Stimulated activated memory B cell treated with anti-CD40 and anti-IgM and Interleukin-4, amounts not matched to agents 10 μg/mL and 1 μg/mL and 100 μg/mL, for 72 hours (primary cell): ENCODE data around the gene ATP4B.

Source experiments
- ATAC-seq: fragments of 150-1000 bp; cut with Tn5 transposase; 2 replicates; pipeline ENCODE4 v1.10.0; 2021
- H3K27ac Mint-ChIP-seq: one replicate; pipeline ENCODE4 v1.8.0; 2022; ENCODE audit warnings: mild to moderate bottlenecking, mixed read lengths
- H3K27me3 Mint-ChIP-seq: one replicate; pipeline ENCODE4 v1.8.0; 2022; ENCODE audit warnings: mixed read lengths
- H3K36me3 Mint-ChIP-seq: one replicate; pipeline ENCODE4 v1.8.0; 2022; ENCODE audit warnings: mixed read lengths
- H3K4me1 Mint-ChIP-seq: one replicate; pipeline ENCODE4 v1.8.0; 2022; ENCODE audit warnings: mixed read lengths
- H3K4me3 Mint-ChIP-seq: one replicate; pipeline ENCODE4 v1.8.0; 2022; ENCODE audit warnings: mild to moderate bottlenecking, moderate library complexity, mixed read lengths
- H3K9me3 Mint-ChIP-seq: one replicate; pipeline ENCODE4 v1.8.0; 2022; ENCODE audit warnings: mixed read lengths

Gene ATP4B

DNA sequence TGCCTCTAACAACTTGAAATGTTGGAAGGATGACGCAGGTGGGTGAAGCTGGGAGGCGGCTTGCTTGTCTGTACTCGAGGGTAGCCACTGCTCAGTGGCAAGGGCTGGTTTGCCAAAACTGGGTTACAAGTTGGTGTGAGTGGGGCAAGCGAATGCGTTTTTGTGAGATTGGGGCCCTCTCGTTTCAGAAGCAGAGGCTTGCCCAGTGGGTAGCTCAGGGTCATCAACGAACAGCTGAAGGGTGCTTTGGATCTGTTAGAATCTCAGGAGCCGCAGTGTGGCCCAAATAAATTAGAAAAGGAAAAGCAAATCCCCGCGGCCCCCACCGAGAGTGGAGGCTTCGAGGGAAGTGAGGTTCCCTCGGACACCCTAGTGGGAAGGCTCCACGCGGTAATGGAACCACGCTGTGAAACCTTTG is 7.3 kb downstream of the ATP4B start:
- no peaks in the 10 kb centered on the region for H3K27me3 Mint-ChIP-seq
- H3K9me3 Mint-ChIP-seq = no peaks in the 10 kb centered on the region
- peaks cover 24% of the 10 kb centered on the region for H3K36me3 Mint-ChIP-seq
- no peak overlapping the region for H3K27ac Mint-ChIP-seq
- ATAC-seq = no peak
- H3K4me1 Mint-ChIP-seq = peaks cover 10% of the 10 kb centered on the region
- H3K4me3 Mint-ChIP-seq = no peak overlapping the region

DNA sequence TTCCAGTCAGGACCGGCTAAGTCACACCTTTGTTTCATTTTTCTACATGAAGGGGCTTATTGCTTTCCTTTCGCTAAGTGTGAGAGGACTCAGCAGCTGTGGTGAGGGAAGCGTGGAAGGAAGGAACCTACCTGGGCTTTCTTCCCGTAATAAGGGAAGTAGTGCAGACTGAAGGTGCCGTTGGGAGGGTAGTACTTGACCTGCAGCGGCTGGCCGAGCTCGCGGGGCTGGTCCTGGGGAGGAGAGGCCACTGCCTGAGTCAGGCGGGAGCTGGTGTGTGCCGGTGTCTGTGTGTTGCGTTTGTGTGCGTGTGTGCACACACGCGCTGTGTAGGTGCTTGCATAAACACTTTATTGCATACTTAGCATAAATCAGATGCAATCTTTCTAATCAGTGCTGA is 7.7 kb downstream of the ATP4B start:
- peaks cover 10% of the 10 kb centered on the region for H3K4me1 Mint-ChIP-seq
- H3K4me3 Mint-ChIP-seq = no peak overlapping the region
- H3K27me3 Mint-ChIP-seq = no peaks in the 10 kb centered on the region

DNA sequence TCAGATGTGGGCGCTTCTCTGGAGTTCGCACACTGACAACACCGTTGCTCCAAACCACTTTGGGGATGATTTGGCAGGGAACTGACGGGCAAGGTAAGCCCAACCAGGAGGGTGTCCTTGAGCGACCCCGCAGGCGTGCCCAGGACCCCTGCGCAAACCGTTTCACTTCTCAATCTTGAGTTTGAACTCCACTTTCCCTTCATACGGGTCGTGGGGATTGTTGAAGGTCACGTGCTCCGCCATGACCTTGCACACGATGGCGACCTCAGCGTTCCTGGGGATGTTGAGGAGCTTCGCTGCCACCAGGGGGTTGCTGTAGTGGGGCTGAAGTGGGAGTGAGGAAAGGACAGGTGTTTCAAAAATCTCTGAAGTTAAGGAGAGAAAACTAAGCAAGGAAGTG is 8.8 kb downstream of the ATP4B start:
- Mint-ChIP-seq H3K27me3 (no peaks in the 10 kb centered on the region), H3K27ac (no peak overlapping the region), H3K4me1 (peaks cover 10% of the 10 kb centered on the region), H3K4me3 (no peak overlapping the region), H3K9me3 (no peaks in the 10 kb centered on the region), H3K36me3 (peaks cover 24% of the 10 kb centered on the region)
- no peak for ATAC-seq

More for the DNA sequence above, 7.7 kb downstream of the ATP4B start:
- ATAC-seq = no peak
- peaks cover 24% of the 10 kb centered on the region for H3K36me3 Mint-ChIP-seq
- H3K27ac Mint-ChIP-seq = no peak overlapping the region
- H3K9me3 Mint-ChIP-seq = no peaks in the 10 kb centered on the region

DNA sequence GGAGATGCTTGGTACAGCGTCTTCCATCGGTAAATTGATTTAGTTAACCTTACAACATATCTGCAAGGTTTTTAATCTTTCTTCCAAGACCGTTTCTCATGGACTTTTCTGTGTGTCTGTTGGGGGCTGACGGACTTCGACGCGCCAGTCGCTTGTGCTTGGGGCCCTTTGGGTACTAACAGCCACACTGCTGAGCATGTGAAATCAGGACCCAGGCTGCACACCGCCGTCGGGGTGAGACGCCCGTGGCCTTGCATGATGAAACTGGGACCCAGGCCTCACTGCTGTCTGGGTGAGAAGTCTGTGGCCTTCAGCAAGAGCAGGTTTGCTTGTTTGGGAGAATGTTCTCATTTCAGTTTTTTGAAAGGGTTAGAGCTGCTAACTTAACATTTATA is 9.8 kb downstream of the ATP4B start:
- Mint-ChIP-seq H3K4me1 (peaks cover 13% of the 10 kb centered on the region), H3K4me3 (no peak overlapping the region), H3K36me3 (peaks cover 24% of the 10 kb centered on the region), H3K9me3 (no peaks in the 10 kb centered on the region), H3K27me3 (no peaks in the 10 kb centered on the region), H3K27ac (no peak overlapping the region)
- ATAC-seq = no peak

DNA sequence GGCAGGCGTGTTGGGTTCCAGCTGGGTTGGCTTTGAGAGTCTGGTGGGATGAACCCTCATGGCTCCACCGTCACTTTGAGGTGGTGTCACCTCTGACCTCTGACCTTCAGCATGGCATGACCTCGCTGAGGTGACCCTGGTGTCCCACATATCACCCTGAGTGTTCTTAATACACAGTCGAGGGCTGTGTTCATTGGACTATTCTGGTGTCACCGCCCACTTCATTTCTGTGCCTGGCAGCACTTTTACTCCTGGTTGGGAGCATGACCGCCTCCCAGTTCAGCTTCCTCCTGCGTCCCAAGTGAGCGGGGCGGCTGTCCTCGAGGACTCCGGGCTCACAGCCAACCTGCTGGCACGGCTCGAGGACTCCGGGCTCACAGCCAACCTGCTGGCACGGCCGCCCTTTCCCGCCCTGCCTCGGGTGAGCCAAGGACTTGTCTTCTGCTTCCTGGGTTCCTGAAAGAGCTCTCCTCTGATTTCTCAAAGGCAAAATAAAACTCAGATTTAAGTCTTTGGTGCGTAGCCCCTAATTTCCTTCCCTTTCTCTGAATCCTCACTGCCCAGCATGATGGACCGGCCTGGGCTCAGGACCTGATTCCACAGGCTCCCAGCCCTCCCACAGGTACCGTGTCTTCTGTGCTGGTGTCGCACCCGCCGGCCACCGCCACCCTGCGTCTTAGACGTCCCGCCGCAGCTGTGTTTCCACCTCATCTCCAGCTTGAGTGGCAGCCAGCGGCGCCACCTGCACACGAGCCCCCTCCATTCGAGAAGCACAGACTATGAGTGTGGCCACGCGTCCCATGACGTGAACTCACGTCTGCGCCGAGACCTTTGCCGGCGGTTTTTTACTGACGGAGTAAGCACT is 10.4 kb downstream of the ATP4B start:
- no peaks in the 10 kb centered on the region for H3K27me3 Mint-ChIP-seq
- no peak overlapping the region for H3K27ac Mint-ChIP-seq
- peaks cover 19% of the 10 kb centered on the region for H3K4me1 Mint-ChIP-seq
- no peak for ATAC-seq
- no peaks in the 10 kb centered on the region for H3K9me3 Mint-ChIP-seq
- no peak overlapping the region for H3K4me3 Mint-ChIP-seq
- peaks cover 27% of the 10 kb centered on the region for H3K36me3 Mint-ChIP-seq

DNA sequence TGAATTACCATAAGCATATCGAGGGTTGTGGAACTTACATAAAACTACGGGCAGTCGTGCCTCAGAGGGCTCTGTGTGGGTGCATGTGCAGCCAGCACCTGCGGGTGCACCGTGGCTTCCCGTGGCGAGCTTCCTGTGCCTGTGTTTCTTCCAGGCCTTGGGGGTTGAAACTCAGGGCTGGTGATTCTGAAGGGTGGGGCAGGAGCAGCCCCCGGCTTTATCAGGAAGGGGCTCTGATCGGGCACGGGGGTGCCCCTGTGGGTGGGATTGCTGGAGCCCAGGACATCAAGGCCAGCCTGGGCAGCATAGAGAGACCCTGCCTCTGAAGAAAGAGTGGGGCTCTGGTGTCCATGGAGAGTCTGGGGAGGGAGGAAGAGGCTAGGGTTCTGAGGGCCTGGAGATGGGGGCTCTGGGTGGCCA is 11.1 kb downstream of the ATP4B start:
- Mint-ChIP-seq H3K27ac (no peak overlapping the region), H3K36me3 (peaks cover 34% of the 10 kb centered on the region), H3K9me3 (no peaks in the 10 kb centered on the region), H3K4me3 (no peak overlapping the region), H3K27me3 (no peaks in the 10 kb centered on the region), H3K4me1 (peaks cover 23% of the 10 kb centered on the region)
- no peak for ATAC-seq

DNA sequence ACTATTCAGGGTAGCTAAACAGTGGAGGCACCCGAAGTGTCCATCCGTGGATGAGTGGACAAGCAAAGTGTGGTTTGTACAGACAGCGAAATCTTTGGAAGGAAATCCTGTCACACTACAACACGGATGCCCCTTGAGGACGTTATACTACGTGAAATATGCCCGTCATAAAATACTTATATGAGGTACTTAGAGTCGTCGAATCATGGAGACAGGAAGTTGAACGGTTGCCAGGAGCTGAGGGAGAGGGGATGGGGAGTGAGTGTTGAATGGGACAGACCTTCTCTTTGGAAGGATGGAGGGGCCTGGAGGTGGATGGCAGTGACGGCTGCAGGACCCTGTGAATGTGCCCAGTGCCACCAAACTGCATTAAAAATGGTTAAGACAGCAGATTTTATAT is 11.6 kb downstream of the ATP4B start:
- Mint-ChIP-seq H3K4me1 (peaks cover 23% of the 10 kb centered on the region), H3K4me3 (no peak overlapping the region), H3K27me3 (no peaks in the 10 kb centered on the region), H3K9me3 (no peaks in the 10 kb centered on the region), H3K27ac (no peak overlapping the region), H3K36me3 (peaks cover 39% of the 10 kb centered on the region)
- ATAC-seq = no peak

DNA sequence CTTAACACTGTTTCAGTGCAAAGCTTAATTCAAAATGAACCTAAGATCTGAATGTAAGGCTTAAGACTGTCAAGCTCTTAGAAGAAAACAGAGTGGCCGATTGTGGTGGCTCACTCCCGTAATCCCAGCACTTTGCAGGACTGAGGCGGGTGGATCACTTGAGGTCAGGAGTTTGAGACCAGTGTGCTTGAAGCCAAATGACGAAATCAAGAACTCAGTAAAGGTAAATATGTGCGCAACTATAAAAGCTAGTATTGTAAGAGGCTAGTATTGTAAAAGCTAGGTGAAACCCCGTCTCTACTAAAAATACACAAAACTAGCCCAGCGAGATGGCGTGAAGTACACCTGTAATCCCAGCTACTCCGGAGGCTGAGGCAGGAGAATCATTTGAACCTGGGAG is 12.7 kb downstream of the ATP4B start:
- no peak overlapping the region for H3K27ac Mint-ChIP-seq
- H3K36me3 Mint-ChIP-seq = peaks cover 49% of the 10 kb centered on the region
- H3K9me3 Mint-ChIP-seq = no peaks in the 10 kb centered on the region
- H3K27me3 Mint-ChIP-seq = no peaks in the 10 kb centered on the region
- H3K4me1 Mint-ChIP-seq = peaks cover 23% of the 10 kb centered on the region
- no peak overlapping the region for H3K4me3 Mint-ChIP-seq
- no peak for ATAC-seq

DNA sequence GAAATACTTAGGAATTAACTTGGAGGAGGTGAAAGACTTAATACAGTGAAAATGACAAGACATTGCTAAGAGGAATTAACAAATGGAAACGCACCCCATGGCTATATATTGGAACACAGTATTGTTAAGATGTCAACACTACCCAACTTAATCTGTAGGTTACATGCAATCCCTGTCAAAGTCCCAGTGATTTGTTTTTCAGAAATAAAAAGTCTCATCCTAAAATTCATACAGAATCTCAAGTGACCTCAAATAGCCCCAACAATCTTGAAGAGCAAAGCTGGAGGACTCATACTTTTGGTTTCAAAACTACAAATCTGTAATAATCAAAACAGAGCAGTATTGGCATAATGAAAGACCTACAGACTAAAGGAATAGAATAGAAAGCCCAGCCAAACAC is 13.2 kb downstream of the ATP4B start:
- Mint-ChIP-seq H3K9me3 (no peaks in the 10 kb centered on the region), H3K4me1 (peaks cover 23% of the 10 kb centered on the region), H3K36me3 (peaks cover 49% of the 10 kb centered on the region), H3K4me3 (no peak overlapping the region), H3K27me3 (no peaks in the 10 kb centered on the region), H3K27ac (no peak overlapping the region)
- no peak for ATAC-seq

DNA sequence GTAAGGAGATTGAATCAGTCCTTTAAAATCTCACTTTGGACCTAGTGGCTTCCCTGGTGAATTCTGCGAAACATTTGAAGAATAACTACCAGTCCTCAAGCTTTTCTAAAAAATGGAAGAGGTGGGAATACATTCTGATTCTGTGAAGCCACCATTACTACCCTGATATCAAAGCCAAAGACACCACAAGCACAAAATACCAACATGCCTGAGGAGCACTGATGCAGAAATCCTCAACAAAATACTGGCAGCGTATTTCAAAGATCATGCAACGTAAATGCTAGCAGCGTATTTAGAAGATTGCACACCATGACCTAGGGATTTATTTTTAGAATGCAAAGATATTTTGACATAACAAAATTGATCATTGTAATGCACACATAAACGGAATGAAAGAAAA is 14.4 kb downstream of the ATP4B start:
- ATAC-seq = no peak
- no peak overlapping the region for H3K4me3 Mint-ChIP-seq
- H3K36me3 Mint-ChIP-seq = peaks cover 58% of the 10 kb centered on the region
- H3K9me3 Mint-ChIP-seq = no peaks in the 10 kb centered on the region
- peaks cover 23% of the 10 kb centered on the region for H3K4me1 Mint-ChIP-seq
- no peaks in the 10 kb centered on the region for H3K27me3 Mint-ChIP-seq
- no peak overlapping the region for H3K27ac Mint-ChIP-seq

DNA sequence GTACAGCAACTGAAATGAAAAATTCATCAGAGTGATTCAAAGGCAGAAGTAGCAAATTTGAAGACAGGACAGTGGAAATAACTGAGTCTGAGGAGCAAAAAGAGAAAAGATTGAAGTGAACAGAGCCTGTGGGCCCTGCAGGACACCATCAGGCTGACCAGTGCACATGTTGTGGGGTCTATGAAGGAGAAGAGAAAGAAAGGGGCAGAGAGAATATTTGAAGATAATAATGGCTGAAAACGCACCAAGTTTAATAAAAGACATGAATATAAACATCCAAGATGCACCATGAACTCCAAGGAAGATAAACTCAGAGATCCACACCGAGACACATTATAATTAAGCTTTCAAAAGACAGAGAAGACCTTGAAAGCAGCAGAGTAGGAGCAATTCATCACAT is 15.4 kb downstream of the ATP4B start:
- Mint-ChIP-seq H3K4me3 (no peak overlapping the region), H3K9me3 (no peaks in the 10 kb centered on the region), H3K27ac (no peak overlapping the region), H3K27me3 (no peaks in the 10 kb centered on the region), H3K36me3 (peaks cover 55% of the 10 kb centered on the region), H3K4me1 (peaks cover 23% of the 10 kb centered on the region)
- ATAC-seq = no peak

DNA sequence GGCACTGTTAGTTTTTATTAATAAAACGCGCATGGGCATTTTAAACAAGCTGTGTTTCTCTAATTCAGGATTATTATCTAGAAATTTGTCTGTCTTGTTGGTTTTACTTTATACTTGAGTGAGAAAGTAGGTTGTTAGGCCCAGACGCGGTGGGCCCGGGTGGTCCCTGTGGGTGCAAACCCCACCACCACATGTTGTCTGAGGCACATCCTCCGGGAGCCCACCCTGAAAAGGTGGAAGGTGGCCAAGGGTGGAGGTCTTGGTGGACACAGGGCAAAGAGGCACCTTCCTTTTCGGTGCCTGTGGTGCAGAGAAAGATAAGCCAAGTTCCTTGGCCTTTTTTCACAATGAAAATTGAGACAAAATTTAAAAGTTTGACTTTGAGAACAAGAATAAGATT is 16.6 kb downstream of the ATP4B start:
- H3K36me3 Mint-ChIP-seq = peaks cover 62% of the 10 kb centered on the region
- no peak for ATAC-seq
- no peaks in the 10 kb centered on the region for H3K9me3 Mint-ChIP-seq
- H3K27me3 Mint-ChIP-seq = no peaks in the 10 kb centered on the region
- peaks cover 17% of the 10 kb centered on the region for H3K4me1 Mint-ChIP-seq
- H3K27ac Mint-ChIP-seq = no peak overlapping the region
- no peak overlapping the region for H3K4me3 Mint-ChIP-seq

DNA sequence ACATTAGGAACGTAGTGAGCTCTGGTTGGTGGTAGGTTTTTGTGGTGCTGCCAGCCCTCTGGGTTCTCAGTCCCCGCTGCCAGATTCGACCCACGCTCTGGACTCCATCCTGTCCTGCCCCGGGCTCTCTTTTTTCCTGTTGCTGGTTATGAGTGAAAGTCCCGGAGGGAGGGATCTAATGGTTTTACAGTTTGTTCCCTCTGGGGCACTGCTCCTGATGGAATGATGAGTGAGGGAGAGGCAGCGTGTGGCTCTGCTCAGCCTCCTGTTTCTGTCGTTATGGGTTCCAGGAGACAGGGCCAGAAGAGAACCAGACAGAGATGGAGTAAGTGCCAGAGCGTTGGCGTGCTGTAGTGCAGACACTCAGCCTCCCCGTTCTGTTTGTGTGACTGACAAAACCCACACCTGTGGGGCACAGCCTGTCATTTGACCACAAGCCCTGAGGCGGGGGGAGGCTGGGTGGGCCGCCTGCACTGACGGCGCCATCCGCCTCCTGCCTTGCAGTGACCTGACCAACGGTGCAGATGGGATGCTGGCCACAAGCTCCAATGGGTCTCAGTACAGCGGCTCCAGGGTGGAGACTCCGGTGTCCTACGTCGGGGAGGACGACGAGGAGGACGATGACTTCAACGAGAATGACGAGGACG is 18.3 kb downstream of the ATP4B start:
- Mint-ChIP-seq H3K36me3 (peaks cover 72% of the 10 kb centered on the region), H3K4me1 (peaks cover 13% of the 10 kb centered on the region), H3K9me3 (no peaks in the 10 kb centered on the region), H3K27ac (no peak overlapping the region), H3K4me3 (no peak overlapping the region), H3K27me3 (no peaks in the 10 kb centered on the region)
- ATAC-seq = no peak

DNA sequence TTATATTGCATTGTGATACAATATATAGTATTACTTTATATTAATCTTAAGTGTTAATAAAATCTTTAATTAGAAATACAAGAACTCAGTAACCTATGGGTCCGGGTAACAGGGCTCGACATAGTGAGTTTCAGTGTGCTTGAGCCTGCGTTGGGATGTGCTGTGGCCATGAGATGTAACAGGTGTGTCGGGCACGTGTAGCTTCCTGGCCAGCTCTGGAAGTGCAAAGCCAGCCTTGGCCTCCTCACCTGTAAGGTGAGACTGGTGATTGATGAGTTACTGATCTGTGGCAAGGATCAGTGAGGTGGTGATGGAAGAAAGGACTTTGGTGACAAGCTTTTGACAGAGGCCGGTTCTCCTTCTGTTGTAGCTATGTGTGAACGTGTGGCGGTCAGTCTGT is 19.2 kb downstream of the ATP4B start:
- H3K4me3 Mint-ChIP-seq = no peak overlapping the region
- H3K9me3 Mint-ChIP-seq = no peaks in the 10 kb centered on the region
- H3K4me1 Mint-ChIP-seq = peaks cover 13% of the 10 kb centered on the region
- no peaks in the 10 kb centered on the region for H3K27me3 Mint-ChIP-seq
- ATAC-seq = no peak
- H3K36me3 Mint-ChIP-seq = peaks cover 81% of the 10 kb centered on the region
- H3K27ac Mint-ChIP-seq = no peak overlapping the region

DNA sequence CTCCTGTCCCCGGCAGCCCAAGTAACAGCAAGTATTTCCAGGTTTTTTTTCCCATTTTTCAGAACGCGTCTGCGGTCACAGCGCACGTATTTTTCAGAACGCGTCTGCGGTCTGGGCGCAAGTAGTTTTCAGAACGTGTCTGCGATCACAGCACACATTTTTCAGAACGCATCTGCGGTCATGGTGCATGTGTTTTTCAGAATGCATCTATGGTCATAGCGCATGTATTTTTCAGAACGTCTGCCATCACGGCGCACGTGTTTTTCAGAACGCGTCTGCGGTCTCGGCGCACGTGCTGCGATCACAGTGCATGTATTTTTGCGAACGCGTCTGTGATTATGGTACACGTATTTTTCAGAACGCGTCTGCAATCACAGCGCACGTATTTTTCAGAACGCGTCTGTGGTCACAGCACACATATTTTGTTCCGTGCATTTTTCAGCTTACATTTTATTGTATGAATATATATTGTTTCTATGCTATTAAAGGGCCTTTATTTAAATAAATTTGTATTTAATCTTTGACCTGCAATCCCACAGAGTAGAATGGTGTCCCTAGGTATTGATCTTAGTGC is 19.7 kb downstream of the ATP4B start:
- peaks cover 86% of the 10 kb centered on the region for H3K36me3 Mint-ChIP-seq
- no peak overlapping the region for H3K27ac Mint-ChIP-seq
- H3K4me3 Mint-ChIP-seq = no peak overlapping the region

More for the DNA sequence above, 19.7 kb downstream of the ATP4B start:
- Mint-ChIP-seq H3K4me1 (peaks cover 11% of the 10 kb centered on the region), H3K27me3 (no peaks in the 10 kb centered on the region), H3K9me3 (no peaks in the 10 kb centered on the region)
- ATAC-seq = no peak
